OCI-LY1 (cell line): ENCODE measurements around the gene SLC17A8.
"Not testable (repeated sequence)": the region's sequence is repeated elsewhere in the genome, so short reads cannot be mapped to it uniquely, and the experiment has no call there.

ENCODE experiments used
- H2AFZ ChIP-seq: fragments of 200-600 bp; sonication (generic), shearing (Covaris generic); 2 replicates; pipeline ENCODE4 v1.6.0; 2014; ENCODE audit warnings: antibody characterized with exemption, mild to moderate bottlenecking, low read length
- H3F3A ChIP-seq: fragments of 200-600 bp; sonication (generic), shearing (Covaris generic); 2 replicates; pipeline ENCODE4 v1.6.0; 2014; ENCODE audit warnings: mild to moderate bottlenecking, antibody characterized with exemption, low read length, moderate library complexity; ENCODE audit not compliant: insufficient read depth
- H3K27ac ChIP-seq: fragments of 200-600 bp; sonication (generic); 2 replicates; pipeline ENCODE4 v1.5.1; 2014; ENCODE audit warnings: low read length, mixed run types, mild to moderate bottlenecking, low read depth; ENCODE audit not compliant: poor library complexity, severe bottlenecking
- H3K27me3 ChIP-seq: fragments of 200-600 bp; sonication (generic); 2 replicates; pipeline ENCODE4 v1.6.0; 2014; ENCODE audit warnings: antibody characterized with exemption, mild to moderate bottlenecking, low read length, moderate library complexity; ENCODE audit not compliant: insufficient read depth
- H3K36me3 ChIP-seq: fragments of 200-600 bp; sonication (generic); 2 replicates; pipeline ENCODE4 v1.6.1; 2014; ENCODE audit warnings: mild to moderate bottlenecking, antibody characterized with exemption, low read length, moderate library complexity, mixed read lengths; ENCODE audit not compliant: insufficient read depth
- H3K4me1 ChIP-seq: fragments of 200-600 bp; sonication (generic); 2 replicates; pipeline ENCODE4 v1.5.1; 2014; ENCODE audit warnings: mild to moderate bottlenecking, low read length, moderate library complexity; ENCODE audit not compliant: insufficient read depth, severe bottlenecking
- H3K4me2 ChIP-seq: fragments of 200-600 bp; sonication (generic), shearing (Covaris generic); 2 replicates; pipeline ENCODE4 v1.6.1; 2014; ENCODE audit warnings: low read length
- H3K4me3 ChIP-seq: fragments of 200-600 bp; sonication (generic); 2 replicates; pipeline ENCODE4 v1.5.1; 2014; ENCODE audit warnings: low read length, low read depth, mild to moderate bottlenecking, mixed read lengths; ENCODE audit not compliant: poor library complexity, severe bottlenecking
- H3K79me2 ChIP-seq: fragments of 200-600 bp; shearing (Covaris generic); 2 replicates; pipeline ENCODE4 v1.6.1; 2016; ENCODE audit warnings: mixed run types, low read length, mixed read lengths; ENCODE audit not compliant: insufficient read depth
- H3K9ac ChIP-seq: fragments of 200-600 bp; sonication (generic), shearing (Covaris generic); 2 replicates; pipeline ENCODE4 v1.6.1; 2014; ENCODE audit warnings: mild to moderate bottlenecking, low read length, mixed read lengths
- H3K9me2 ChIP-seq: fragments of 200-600 bp; sonication (generic), shearing (Covaris generic); 2 replicates; pipeline ENCODE4 v1.6.1; 2014; ENCODE audit warnings: low read depth, mild to moderate bottlenecking, low read length, mixed read lengths
- H3K9me3 ChIP-seq: fragments of 200-600 bp; shearing (Covaris generic); 2 replicates; pipeline ENCODE4 v1.6.1; 2014; ENCODE audit warnings: low read length, mixed read lengths
- H4K20me1 ChIP-seq: fragments of 200-600 bp; sonication (generic), shearing (Covaris generic); 2 replicates; pipeline ENCODE4 v1.6.0; 2016; ENCODE audit warnings: mild to moderate bottlenecking, low read length; ENCODE audit not compliant: insufficient read depth
- CTCF ChIP-seq: fragments of 200-600 bp; sonication (generic), shearing (Covaris generic); IDR thresholded peaks from 2 replicates; pipeline ENCODE4 v1.5.1; 2017; ENCODE audit warnings: mild to moderate bottlenecking, antibody characterized with exemption, low read length, moderate library complexity, mixed read lengths
- EZH2 ChIP-seq: fragments of 200-600 bp; sonication (generic), shearing (Covaris generic); IDR thresholded peaks from 2 replicates; pipeline ENCODE4 v1.8.0; 2017; ENCODE audit warnings: borderline replicate concordance, mixed run types, mild to moderate bottlenecking, antibody characterized with exemption, low read length, moderate library complexity, mixed read lengths

SLC17A8 gene

GRCh38 chr12:100426145-100426544 is 69.3 kb downstream of the SLC17A8 start:
- no peak for TF ChIP-seq EZH2
- TF ChIP-seq CTCF, result no peak
- no peak overlapping the region for H3K27ac ChIP-seq
- no peaks in the 10 kb centered on the region for H3K9me2 ChIP-seq

GRCh38 chr12:100427078-100427477 is 70.2 kb downstream of the SLC17A8 start:
- TF ChIP-seq EZH2 (no peak), CTCF (no peak)
- no peaks in the 10 kb centered on the region for H4K20me1 ChIP-seq
- no peak overlapping the region for H2AFZ ChIP-seq
- no peaks in the 10 kb centered on the region for H3K36me3 ChIP-seq
- H3K27ac ChIP-seq, result no peak overlapping the region
- H3K9me3 ChIP-seq, result no peaks in the 10 kb centered on the region; the same call in 1 of the 2 replicates
- H3K4me3 ChIP-seq, result no peak overlapping the region
- no peak overlapping the region for H3K9ac ChIP-seq
- no peaks in the 10 kb centered on the region for H3K4me1 ChIP-seq
- no peak overlapping the region for H3K4me2 ChIP-seq
- H3K9me2 ChIP-seq, result no peaks in the 10 kb centered on the region
- no peaks in the 10 kb centered on the region for H3K79me2 ChIP-seq
- H3K27me3 ChIP-seq, result no peaks in the 10 kb centered on the region
- no peaks in the 10 kb centered on the region for H3F3A ChIP-seq

More at GRCh38 chr12:100426145-100426544, 69.3 kb downstream of the SLC17A8 start:
- H3K4me3 ChIP-seq, result no peak overlapping the region
- H3F3A ChIP-seq, result no peaks in the 10 kb centered on the region
- no peak overlapping the region for H3K9ac ChIP-seq
- no peak overlapping the region for H3K4me2 ChIP-seq
- no peaks in the 10 kb centered on the region for H3K79me2 ChIP-seq
- H3K4me1 ChIP-seq, result no peaks in the 10 kb centered on the region
- no peaks in the 10 kb centered on the region; the same call in 1 of the 2 replicates for H3K9me3 ChIP-seq
- no peaks in the 10 kb centered on the region for H3K36me3 ChIP-seq
- no peaks in the 10 kb centered on the region for H4K20me1 ChIP-seq
- no peaks in the 10 kb centered on the region for H3K27me3 ChIP-seq
- no peak overlapping the region for H2AFZ ChIP-seq

GRCh38 chr12:100430251-100430650 is 73.4 kb downstream of the SLC17A8 start:
- H4K20me1 ChIP-seq, H3K27ac ChIP-seq, H3K4me1 ChIP-seq, H3K9ac ChIP-seq, H3K4me3 ChIP-seq, H3F3A ChIP-seq, H3K27me3 ChIP-seq, H2AFZ ChIP-seq, H3K79me2 ChIP-seq, H3K36me3 ChIP-seq, H3K9me3 ChIP-seq, H3K4me2 ChIP-seq, H3K9me2 ChIP-seq: not testable (repeated sequence)

GRCh38 chr12:100433701-100434100 is 76.8 kb downstream of the SLC17A8 start:
- Histone ChIP-seq H3K9ac (no peak overlapping the region), H3K4me1 (no peaks in the 10 kb centered on the region), H3K9me3 (no peaks in the 10 kb centered on the region), H3K4me3 (no peak overlapping the region), H2AFZ (no peak overlapping the region), H3K79me2 (no peaks in the 10 kb centered on the region), H3F3A (no peaks in the 10 kb centered on the region), H3K4me2 (no peak overlapping the region), H3K36me3 (no peaks in the 10 kb centered on the region), H3K27me3 (no peaks in the 10 kb centered on the region), H4K20me1 (no peaks in the 10 kb centered on the region), H3K9me2 (no peaks in the 10 kb centered on the region), H3K27ac (no peak overlapping the region)
- no peak for TF ChIP-seq CTCF
- TF ChIP-seq EZH2, result no peak
